Ishikawa (cell line): ENCODE data around the gene TRAPPC1.

Source experiments
- CEBPB ChIP-seq: IDR thresholded peaks from 2 replicates; pipeline ENCODE4 v1.6.1; 2012
- FOXM1 ChIP-seq: IDR thresholded peaks from 2 replicates; pipeline ENCODE4 v1.6.1; 2012; ENCODE audit warnings: low read depth, borderline replicate concordance
- RAD21 ChIP-seq: IDR thresholded peaks from 2 replicates; pipeline ENCODE4 v1.6.1; 2012; ENCODE audit warnings: low read depth
- REST ChIP-seq: IDR thresholded peaks from 2 replicates; pipeline ENCODE4 v1.6.1; 2012; ENCODE audit warnings: low read depth, mild to moderate bottlenecking
- TCF12 ChIP-seq: IDR thresholded peaks from 2 replicates; pipeline ENCODE4 v1.6.1; 2012; ENCODE audit warnings: low read depth

DNA sequence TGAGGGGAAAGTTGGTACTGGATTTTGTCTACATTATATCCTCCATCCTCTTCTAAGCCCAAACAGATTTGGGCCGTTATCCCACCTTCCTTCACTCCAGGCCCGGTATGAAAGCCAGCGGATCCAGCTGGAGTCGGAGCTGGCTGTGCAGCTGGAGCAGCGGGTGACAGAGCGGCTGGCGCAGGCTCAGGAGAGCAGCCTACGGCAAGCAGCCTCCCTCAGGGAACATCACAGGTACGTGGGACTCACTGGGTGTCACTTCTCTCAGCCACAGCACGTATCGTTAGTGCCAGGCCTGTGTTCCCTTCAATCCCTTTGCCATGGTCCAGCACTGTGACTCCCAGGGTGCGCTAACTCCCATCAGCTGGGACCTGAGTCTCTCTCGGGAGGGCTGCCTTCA lies 11.5 kb upstream of the TRAPPC1 start:
- TF ChIP-seq REST = no peak
- no peak for TF ChIP-seq FOXM1
- no peak for TF ChIP-seq TCF12
- no peak for TF ChIP-seq CEBPB
- no peak for TF ChIP-seq RAD21
